HG03159 (cell line): ENCODE data around the gene ADAD1.

Experiments
- ATAC-seq: cut with Tn5 transposase; IDR thresholded peaks from one replicate; pipeline ENCODE4 v1.9.1; 2021; ENCODE audit warnings: mild to moderate bottlenecking, moderate library complexity; ENCODE audit not compliant: unreplicated experiment

ADAD1 gene

DNA sequence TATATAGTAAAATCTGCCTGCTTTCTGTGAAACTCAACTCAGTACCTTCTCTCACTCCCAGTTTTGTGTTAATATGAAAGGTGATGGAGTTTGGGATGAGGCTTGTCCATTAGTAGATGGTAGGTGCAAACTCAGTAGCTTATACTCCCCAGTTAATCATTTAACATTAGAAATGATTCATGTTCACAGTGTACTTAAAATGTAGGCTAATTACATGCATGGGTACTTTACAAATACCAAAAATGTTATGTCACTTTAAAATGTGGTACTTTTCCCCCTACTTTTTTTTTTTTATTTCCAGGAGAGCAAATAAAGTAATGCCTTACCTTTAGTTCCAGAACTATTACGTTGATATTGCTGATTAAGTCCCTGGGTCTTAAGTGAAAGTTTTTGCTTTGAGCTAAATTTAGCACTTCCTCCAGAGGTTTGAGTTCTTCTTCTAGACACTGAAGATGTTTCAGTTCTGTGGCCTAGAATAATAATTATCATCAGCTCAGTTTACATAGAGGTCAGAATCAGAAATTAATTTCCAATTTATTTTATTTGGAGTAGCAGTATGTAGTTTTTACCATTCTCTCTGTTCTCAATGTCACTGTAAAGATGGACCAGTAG, 74.7 kb downstream of the ADAD1 start:
- no peak for ATAC-seq

DNA sequence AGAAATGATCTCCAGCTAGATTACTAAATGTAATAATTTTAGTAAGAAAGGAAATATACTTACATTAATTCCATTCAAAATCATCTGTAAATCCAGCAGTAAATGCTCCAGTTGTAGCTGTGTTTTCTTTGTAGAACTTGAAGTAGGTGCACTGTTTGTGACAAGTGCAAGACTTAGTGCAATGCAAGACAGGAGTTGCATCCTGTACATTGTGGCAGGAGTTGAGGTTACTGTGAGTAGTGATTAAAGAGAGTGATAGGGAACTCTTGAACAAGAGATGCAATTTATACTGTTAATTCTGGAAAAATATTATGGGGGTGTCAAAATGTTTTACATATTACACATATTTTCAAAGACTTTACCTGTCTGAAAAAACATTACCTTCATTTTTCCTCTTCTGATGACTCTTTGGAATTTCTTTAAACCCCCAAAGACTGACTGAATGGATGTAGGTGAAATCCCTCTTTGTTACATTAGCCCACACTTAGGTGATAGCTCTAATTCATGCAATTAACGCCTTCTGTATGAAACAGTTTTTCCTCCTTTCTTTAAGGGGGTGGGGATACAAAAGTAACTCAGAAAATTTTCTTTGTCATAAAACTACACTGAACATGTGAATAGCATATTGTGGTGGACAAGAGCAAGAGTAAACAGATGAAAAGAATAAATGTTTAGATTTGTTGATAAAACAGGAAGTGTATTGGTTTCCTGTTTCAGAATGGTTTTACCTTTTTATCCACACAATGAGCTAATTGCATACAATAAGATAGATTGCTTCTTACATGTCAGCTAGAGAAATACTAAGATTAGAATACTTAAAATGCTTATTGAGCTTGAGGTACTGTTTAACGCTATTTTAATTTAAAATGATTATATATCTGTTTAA, 77.7 kb downstream of the ADAD1 start, which contains the start of gene IL2:
Gene IL2, minus strand, starts transcription at position 495 of the 886 bp plus-strand sequence. Its CDS starts 285 bp downstream, at position 210.
- no peak for ATAC-seq

DNA sequence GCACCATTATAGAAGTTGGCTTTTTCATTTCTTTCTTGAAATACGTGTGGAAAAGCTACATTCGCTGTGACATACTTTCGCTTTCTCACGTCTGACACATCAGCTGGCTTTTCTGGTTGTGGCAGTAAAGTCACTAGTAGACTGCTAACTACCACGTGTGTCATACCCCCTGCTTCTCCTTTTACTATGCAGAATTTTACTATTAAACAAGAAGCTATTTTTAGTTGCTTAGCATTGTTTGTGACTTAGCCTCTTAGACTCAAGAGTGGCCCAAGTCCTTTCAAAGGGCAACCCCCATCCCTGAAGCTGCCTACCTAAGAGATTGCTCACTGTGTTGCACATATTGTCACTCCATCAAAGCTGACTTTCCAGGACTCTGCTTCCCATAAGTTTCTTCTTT, 79.8 kb downstream of the ADAD1 start:
- ATAC-seq, result peak; percentile 86

DNA sequence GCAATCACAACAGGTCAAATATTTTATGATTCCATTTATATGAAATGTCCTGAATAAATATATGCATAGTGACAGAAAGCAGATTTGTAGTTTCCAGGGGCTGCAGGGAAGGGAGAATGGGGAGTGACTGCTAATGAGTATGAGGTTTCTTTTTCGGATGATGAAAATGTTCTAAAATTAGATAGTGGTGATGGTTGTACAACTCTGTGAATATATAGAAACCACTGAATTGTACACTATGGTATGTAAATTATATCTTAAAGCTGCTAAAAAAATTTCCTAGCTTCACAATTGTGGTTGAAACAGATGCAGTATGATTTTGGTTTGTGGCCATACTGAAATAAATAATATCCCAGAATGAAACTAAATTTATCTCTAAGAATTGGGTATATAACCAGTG, 90.6 kb downstream of the ADAD1 start:
- ATAC-seq, result no peak

- no peak for ATAC-seq
These were observed 96.4 kb downstream of the ADAD1 start for GRCh38 chr4:122475233-122475632.

DNA sequence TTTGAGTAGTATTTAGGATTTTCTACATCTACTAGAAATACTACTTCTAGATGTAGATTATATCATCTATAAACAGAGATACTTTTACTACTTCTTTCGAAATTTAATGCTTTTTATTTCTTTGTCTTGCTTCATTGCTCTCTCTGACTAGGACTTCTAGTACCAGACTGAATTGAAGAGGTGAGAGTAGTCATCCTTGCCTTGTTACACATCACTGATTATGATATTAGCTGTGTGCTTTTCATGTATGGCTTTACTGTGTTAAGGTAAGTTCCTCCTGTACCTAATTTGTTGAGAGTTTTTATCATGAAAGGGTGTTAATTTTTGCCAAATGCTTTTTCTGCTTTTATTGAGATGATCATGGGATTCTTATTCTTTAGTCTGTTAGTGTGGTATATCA, 97.3 kb downstream of the ADAD1 start:
- ATAC-seq, result no peak

DNA sequence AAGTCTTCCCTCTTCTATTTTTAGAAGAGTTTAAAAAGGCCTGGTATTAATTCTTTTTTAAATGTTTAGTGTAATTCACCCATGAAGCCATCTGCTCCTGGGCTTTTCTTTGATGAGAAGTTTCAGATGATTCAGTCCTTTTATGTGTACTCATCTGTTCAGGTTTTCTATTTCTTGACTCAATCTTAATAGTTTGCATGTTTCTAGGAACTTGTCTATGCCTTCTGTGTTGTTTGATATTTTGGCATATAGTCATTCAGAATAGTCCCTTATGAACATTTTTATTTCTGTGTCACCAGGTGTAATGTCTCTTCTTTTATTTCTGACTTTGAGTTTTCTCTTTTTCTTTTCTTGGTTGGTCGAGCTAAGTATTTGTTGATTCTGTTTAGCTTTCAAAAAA, 97.9 kb downstream of the ADAD1 start:
- ATAC-seq, result no peak
